Measurements from ENCODE around the gene WDR27.

GRCh38 chr6:169429001-169429400, 272.8 kb downstream of the WDR27 start:
- TF ChIP-seq ZBTB17 (tag by site-specific recombination; IDR thresholded peaks at IDR 0.05) (no peak), ZNF133 (tag by site-specific recombination; IDR thresholded peaks at IDR 0.05) (no peak), CTCF (tag by site-specific recombination; IDR thresholded peaks at IDR 0.05) (no peak), TRIM28 (IDR thresholded peaks at IDR 0.05; ENCODE audit: borderline replicate concordance, low read length) (no peak), YY1 (tag by site-specific recombination; IDR thresholded peaks at IDR 0.05) (no peak), ELK4 (IDR thresholded peaks at IDR 0.05; ENCODE audit: borderline replicate concordance, low read depth, low read length) (no peak), ZNF2 (tag by site-specific recombination; IDR thresholded peaks at IDR 0.05) (no peak), ZFP37 (tag by site-specific recombination; IDR thresholded peaks at IDR 0.05) (no peak)

All from HEK293 (cell line).